NCI-H187 (cell line): ENCODE measurements around the gene RBX1.
A peak's percentile ranks its signal among the peaks of the same experiment; 100 is the strongest.
"Not testable (repeated sequence)": the region's sequence is repeated elsewhere in the genome, so short reads cannot be mapped to it uniquely, and the experiment has no call there.

ENCODE experiments used
- DNase-seq, 2 experiments: peaks; one replicate each; lab custom pipeline; 2025; lab: John Stamatoyannopoulos, UW

Gene RBX1

DNA sequence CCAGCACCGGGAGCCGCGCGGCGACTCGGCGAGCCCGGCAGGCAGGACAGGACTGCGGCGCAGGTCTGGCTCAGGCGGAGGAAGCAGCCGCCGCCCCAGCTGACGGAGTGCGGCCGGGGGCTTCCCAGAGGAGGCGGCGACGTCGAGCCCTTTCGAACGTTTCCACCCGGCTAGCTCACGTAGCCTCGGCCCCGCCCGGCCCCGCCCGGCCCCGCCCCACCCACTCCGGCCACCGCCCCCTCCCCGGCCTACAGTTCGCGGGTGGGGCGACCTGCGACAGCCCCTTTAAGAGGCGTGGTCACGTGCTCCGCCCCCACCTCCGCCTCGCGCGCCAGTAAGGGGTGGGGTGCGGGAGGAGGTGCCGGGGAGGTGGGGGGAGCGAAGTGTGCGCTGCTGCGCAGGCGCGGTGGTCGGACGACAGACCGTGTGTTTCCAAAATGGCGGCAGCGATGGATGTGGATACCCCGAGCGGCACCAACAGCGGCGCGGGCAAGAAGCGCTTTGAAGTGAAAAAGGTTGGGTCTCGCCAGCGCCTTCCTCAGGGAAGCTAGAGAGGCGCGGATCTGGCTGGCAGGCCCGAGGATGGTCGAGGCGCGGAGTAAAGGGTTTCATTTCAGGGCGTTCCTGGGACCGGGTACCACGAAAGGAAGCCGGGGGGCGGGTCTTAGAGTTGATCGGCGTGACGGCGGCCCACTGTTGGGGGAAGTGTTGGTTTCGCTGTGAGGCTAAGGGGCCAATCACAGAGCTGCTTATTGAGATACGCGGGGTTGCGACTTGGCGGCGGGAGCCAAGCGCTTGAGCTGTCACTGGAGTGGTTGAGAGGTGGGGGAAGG lies at the start of gene RBX1:
Gene RBX1, plus strand, starts transcription at position 417 of the 833 bp plus-strand sequence. Its CDS starts 21 bp downstream, at position 438.
- DNase-seq = peak; percentile 88 to 89

DNA sequence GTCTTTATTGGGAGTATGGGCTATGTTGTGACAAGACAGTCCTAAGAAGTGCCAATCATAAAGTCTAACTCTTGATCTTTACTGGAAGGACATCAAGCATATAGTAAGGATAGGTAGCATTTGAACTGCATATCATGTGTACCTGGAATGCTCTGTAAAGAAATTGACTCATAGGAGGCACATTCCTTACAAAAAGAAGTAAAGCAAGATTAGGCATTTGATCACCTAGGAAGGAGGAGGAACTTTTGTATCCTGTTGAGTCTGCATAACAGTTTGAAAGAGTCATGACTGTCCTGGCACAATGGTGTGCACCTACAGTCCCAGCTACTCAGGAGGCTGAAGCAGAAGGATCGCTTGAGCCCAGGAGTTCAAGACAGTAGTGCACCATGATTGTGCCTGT lies 47.1 kb upstream of the RBX1 start:
- DNase-seq = no peak

DNA sequence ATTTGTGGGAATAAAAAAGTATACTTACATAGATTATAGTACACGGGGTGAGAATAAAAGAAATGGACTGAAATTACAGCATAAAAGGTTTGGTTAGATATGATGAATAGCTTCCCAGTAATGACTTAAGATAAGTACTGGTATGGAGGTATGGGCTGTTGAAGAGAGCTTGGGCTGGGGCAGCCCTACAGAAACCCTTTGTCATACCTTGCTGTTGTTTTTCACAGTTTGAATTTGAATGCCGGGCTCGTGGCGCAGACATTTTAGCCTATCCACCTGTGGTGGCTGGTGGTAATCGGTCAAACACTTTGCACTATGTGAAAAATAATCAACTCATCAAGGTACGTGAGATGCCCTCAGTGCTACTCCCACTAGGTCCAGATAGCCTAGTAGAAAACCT lies 42.3 kb upstream of the RBX1 start:
- DNase-seq = no peak

DNA sequence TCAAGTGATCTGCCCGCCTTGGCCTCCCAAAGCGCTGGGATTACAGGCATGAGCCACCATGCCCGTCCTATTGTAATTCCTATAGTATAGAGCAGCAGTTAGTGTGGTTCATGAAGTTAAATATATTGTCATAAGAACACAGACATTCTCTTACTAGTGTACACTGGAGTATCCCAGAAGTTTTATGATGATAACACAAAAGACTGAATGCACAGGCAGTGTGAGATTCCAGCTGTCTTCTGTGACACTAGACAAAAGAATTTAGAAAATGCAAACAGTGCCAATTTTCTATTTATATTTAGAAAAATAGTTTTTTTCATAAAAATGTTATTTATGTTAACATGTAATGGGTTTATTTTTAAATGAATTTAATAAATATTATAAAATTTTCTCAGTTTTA lies 39.4 kb upstream of the RBX1 start:
- no peak for DNase-seq

DNA sequence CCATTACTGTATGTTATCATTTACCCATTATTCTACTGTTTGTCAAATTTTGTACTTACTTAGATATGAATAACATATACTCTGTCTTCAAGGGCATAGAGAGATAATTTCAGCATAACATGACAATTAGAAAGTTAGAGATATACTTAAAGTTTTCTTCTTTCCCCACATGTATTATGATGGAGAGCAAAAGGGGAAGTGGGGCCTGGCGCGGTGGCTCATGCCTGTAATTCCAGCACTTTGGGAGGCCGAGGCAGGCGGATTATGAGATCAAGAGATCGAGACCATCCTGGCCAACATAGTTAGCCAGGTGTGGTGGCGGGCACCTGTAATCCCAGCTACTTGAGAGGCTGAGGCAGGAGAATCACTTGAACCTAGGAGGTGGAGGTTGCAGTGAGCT lies 38.2 kb upstream of the RBX1 start:
- not testable (repeated sequence) for DNase-seq

DNA sequence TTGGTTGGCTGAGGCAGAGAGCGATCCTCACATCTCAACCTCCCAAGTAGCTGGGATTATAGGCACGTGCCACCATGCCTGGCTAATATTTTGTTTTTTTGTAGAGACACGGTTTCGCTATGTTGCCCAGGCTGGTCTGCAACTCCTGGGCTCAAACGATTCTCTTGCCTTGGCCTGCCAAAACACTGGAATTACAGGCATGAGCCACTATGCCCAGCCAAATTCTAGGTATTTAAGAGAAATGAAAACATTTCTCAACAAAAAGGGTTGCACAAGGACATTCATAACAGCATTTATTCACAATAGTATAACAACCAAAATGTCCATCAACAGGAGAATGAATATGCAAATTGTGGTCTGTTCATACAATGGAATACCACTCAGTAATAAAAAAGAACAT lies 31.7 kb upstream of the RBX1 start:
- no peak for DNase-seq

DNA sequence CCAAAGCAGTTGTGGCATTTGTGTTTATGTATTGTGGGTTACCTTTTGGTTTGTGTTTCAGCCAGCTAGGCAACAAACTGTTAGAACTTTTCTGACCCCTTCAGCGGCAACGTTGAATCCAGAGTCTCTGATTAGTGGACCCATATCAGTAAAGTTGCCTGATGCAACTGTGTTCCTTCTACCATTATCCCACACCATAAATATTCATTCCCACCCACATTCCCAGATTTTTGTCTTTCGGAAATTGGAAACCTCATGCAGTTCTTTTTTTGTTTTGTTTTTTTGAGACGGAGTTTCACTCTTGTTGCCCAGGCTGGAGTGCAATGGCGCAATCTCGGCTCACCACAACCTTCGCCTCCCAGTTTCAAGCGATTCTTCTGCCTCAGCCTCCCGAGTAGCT lies 30.7 kb upstream of the RBX1 start:
- no peak for DNase-seq

DNA sequence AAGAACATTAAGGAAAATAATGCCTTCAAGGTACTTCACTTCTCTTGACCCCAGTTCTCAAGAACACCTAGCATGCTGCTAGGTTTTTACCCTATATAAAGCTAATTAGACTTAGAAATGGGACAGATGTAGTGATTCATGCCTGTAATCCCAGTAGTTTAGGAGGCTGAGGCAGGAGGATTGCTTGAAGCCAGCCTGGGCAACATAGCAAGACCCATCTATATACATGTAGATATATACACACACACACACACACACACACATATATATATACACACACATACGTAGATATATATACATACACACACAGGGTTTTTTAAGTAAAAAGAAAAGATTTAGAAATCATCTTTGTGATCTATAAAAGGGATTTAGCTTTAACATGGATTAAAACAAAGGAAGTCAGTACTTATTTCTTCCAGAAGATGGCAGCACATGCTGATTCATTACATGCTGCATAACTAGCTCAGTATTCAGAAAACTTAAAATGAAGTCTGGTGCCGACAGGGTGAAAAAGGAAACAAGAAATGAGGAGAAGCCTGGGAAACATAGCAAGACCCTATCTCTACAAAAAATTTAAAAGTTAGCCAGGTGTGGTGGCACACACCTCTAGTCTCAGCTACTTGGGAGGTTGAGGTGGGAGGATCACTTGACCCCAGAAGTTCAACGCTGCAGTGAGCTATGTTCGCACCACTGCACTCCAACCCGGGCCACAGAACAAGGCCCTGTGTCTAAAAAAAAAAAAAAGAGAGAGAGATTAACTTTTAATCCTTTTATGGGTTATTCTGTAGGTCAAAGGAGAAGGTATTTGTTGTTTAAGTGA lies 28.5 kb upstream of the RBX1 start:
- DNase-seq = no peak

DNA sequence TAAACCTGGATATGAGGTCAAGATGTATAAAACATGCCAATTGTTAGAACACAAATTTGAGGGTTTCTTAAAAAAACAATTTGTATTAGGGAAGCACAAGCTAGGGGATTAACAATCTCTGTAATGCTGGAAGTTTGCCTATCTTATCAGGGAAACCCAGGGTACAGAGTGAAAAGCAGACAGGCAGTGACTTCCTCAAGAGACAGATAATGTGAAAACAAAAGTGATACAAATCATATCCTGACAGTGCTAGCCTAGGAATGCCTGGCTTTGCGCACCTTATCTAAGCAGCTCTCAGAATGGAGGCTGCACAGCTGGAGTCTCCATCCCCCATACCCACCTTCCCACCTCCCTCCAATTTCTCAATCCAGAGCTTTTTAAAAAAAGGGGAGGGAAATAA lies 22.5 kb upstream of the RBX1 start:
- DNase-seq = no peak

DNA sequence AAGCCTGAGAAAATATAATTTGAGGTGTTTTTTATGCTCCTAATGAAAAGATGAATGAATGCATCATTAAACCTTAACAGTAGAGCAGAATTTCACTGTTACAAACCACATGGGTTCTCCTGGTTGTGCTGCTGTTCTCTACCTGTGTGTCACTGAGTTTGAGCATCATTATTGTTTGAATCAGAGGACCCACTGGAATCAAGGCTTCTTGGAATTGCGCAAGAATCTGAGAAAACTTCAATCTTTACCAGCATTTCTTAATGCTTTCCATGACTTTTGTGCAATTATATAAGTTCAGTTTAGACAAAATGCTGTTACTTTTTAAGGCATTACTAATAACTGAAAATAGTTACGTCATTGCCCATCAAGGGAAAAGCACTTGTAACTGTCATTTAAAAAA lies 18.8 kb upstream of the RBX1 start:
- no peak for DNase-seq

DNA sequence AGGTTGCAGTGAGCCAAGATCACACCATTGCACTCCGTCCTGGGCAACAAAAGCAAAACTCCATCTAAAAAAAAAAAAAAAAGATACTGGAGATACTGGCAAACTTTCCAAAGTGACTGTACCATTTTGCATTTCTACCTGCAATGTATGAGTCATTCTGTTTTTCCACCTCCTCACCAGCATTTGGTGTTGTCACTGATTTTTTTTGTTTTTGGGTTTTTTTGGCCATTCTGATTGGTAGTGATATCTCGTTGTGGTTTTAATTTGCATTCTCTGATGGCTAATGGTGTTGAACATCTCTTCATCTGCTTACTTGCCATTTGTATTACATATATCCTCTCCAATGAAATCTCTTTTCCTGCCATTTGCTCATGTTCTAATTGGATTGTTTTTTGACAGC lies 12.0 kb upstream of the RBX1 start:
- no peak for DNase-seq

DNA sequence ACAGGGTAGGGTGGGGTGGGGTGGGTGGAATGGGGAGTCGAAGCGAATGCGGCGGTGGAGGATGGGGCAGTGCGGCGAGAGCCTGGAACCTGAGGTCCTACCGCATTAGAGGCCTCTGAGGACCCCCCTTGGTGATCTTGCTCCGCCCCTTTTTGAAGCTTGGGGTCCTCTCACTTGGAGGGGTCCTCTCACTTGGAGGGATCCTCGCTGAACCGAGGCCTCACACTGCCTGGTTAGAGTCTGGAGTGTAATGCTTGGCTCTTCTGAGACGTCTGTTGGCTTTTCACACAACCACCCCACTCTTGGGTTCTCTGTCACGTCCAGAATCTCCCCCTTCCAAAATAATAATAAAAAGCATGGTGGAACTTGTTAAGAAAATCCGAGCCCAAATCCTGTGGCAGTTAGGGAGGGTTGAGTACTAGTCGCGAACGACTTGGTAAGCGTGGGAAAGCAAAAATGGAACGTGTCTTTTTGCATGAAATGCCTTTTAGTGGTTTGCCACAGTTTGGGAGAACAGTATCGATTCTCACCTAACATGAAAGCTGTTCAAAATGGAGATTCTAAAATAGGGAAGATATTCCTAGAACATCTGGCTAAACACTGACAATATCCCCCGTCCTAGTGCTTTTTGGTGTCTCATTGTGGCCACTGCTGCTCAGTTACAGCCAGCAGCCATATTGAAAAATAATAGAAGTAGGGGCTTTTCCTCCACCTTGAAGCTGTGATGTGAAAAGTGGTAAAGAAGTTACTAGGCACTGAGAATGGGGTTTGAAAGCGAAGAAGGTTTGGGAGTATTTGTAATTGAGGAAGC lies 822 bp downstream of the RBX1 start:
- DNase-seq = no peak

DNA sequence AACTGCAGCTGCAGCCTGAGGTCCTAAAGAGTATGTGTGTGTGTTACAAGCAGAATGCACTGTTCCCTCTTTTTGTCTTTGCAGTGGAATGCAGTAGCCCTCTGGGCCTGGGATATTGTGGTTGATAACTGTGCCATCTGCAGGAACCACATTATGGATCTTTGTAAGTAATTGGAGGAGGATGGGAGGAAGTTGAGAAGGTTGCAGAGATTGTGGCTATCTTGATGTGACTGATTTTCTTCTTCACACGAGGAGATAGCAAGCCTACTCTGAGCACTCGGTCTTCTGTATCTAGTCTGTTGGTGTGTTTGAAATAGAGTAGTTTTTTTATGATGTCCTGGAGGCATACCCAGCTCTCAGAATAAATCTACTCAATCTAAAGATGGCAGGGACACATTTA lies 2.3 kb downstream of the RBX1 start:
- no peak for DNase-seq

DNA sequence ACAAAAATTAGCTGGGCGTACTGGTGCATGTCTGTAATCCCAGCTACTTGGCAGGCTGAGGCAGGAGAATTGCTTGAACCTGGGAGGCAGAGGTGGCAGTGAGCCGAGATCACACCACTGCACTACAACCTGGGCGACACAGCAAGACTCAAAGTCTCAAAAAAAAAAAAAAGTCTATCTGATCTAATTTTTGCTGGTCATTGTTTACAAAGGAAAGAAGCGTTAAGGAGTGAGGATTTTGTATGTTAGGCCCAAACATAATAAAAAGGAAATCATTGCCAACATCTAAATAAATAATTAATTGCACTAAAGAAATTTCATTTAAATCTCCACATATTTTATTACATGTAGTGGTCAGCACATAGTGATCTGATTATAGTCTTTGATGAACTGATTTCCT lies 2.9 kb downstream of the RBX1 start:
- DNase-seq = no peak

DNA sequence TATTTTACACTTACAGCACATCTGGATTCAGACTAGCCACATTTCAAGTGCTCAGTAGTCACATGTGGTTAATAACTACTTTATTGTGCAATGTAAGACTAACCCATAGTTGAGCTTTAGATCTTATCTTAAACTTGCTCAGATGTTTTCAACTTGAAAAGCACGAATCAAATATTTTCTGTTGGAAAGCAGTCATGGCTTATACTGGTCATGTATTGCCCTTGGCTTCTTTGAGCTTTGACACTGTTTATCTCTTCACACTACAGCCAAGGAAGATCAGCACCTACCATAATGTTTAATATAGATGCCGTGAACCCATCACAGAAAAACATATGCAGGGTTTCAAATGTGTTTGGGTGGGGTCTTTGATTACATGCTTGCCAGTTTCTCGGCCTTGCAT lies 4.4 kb downstream of the RBX1 start:
- no peak for DNase-seq

DNA sequence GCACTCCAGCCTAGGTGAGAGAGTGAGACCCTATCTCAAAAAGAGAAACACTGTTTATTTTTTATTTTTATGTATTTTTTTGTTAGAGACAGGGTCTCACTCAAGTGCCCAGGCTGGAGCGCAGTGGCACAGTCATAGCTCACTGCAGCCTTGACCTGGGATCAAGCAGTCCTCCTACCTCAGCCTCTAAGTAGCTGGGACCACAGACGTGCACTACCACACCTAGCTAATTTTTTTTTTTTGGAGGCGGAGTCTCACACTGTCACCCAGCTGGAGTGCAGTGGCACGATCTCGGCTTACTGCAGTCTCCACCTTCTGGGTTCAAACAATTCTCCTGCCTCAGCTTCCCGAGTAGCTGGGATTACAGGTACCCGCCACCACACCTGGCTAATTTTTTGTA lies 6.4 kb downstream of the RBX1 start:
- no peak for DNase-seq

DNA sequence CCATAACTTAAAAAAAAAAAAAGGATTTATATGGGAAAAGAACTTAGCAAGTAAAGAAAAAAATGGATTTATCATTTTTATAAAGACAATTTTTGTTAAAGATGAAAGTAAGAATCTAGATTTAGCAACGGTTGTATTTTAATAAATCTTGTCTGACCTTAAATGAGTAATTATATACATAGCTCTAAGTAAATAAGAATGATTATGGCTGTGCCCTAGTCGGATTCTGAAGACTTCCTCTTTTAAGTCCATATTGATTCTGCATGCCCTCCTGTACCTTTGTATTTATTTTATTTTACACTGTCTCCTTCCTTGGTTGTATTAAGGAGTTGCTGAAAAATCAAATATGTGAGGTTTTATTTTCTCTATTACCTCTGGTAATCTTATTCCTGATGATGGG lies 7.1 kb downstream of the RBX1 start:
- DNase-seq = no peak

DNA sequence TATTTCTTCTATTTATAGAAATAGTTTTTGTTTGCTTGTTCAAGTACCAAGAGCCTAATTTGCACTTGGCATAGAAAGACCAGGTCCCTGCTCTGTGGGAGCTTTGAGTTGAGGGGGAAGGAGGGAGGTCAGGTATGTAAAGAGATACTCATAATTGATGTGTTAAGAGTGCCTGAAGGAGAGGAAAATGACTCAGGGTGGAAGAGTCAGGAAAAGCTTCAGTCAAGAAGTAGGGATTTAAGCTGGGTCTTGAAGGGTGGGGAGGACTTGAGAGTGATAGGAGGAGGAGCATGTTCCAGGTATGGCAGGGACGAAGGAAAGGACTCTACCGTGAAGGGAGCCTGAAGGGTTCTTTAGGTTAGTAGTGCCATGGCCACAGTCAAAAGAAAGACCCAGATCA lies 9.0 kb downstream of the RBX1 start:
- no peak for DNase-seq

DNA sequence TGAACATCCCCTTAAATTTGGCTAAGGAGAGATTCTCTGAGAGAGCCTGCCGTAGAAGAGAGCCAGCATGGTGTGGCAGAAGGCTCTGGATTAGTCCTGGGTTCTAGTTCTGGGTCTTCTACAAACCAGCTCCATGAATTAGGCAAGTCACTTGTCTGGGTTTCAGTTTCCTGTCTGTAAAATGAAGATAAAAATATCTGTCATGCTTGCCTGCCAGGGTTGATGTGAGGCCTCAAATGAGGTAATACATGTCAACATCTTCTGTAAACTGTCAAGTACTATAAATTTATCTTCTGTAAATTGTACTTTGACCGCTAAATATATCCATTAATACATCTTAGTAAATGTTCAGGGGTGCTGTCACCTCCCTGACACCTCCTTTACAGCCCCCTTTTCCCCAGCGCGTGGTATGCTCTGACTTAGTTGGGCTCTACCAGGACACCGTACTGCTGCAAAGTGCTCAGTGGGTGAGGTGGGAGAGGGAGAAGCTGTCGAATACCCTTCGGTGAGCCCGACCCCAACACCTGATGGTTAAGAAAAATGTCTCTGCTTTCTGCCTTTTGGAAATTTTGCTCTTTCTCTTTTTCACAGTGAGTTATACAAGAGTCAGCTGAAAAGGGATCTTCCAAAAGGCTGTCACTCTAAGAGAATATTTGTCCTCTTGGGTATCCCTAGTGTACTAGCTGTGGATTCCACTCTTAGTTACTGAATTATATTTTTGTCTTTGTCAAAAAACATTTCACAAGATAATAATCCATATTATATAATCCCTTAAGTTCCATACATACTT lies 15.0 kb downstream of the RBX1 start:
- no peak for DNase-seq

DNA sequence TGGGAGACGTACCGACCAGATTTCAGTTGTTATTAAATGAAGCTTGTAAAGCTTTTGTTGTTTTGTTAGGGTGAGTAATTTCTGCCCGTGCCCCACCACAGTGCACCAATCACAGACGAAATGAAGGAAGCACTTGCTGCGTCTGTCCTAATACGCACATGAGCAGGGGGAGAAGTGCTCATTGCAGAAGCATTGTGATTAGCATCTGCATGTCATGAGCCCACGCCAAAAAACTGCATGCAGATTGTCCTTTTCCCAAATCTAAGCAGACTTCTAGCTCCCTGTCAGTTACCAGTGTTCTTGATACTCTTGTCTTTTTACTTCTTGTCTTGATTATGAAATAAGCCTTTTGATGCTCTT lies 15.5 kb downstream of the RBX1 start:
- no peak for DNase-seq

DNA sequence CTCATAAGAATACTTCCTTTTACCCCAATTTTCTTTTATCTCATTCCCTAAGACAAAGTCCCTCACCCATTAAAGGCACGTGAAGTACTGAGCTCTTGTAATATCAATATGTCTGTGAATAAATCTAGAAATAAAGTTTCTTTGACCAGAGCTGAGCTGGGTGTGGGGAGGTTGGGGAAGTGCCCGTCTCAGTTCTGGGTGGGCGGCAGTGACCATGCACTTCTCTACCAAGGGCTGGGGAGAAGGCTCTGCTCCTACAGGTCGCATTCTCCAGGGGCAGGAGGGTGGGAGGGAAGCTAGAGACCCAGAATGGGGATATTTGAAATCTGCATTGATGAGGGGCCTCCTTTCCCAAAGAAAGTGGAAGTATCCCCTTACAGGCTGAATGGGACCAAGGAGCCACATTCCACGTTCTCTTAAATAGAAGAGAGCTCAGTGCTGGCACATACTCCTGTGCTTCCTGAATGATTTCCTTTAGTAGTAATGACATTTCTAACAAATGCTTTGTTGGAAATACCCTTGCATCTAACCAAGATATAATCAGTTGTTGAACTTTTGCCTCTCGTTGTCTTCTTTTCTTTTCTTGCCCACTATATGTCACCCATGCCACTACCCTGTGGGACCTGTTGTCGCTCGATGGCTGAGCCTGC lies 16.1 kb downstream of the RBX1 start:
- DNase-seq = no peak
